Ishikawa (cell line): Measurements from ENCODE around the gene IGFBP7.

Experiments used
- CREB1 ChIP-seq: IDR thresholded peaks from 2 replicates; pipeline ENCODE4 v1.6.1; 2012; ENCODE audit warnings: low read depth
- EGR1 ChIP-seq: IDR thresholded peaks from 2 replicates; pipeline ENCODE4 v1.6.1; 2012
- EP300 ChIP-seq: IDR thresholded peaks from 2 replicates; pipeline ENCODE4 v1.6.1; 2012; ENCODE audit warnings: borderline replicate concordance
- FOXM1 ChIP-seq: IDR thresholded peaks from 2 replicates; pipeline ENCODE4 v1.6.1; 2012; ENCODE audit warnings: low read depth, borderline replicate concordance
- MAX ChIP-seq: IDR thresholded peaks from 2 replicates; pipeline ENCODE4 v1.6.1; 2012
- NFIC ChIP-seq: IDR thresholded peaks from 2 replicates; pipeline ENCODE4 v1.6.1; 2012
- RAD21 ChIP-seq: IDR thresholded peaks from 2 replicates; pipeline ENCODE4 v1.6.1; 2012; ENCODE audit warnings: low read depth
- REST ChIP-seq: IDR thresholded peaks from 2 replicates; pipeline ENCODE4 v1.6.1; 2012; ENCODE audit warnings: low read depth, mild to moderate bottlenecking
- TAF1 ChIP-seq: IDR thresholded peaks from 2 replicates; pipeline ENCODE4 v1.6.1; 2012; ENCODE audit warnings: low read depth, mild to moderate bottlenecking
- TEAD4 ChIP-seq: IDR thresholded peaks from 2 replicates; pipeline ENCODE4 v1.6.1; 2012
- USF1 ChIP-seq: IDR thresholded peaks from 2 replicates; pipeline ENCODE4 v1.6.1; 2012
- YY1 ChIP-seq: IDR thresholded peaks from 2 replicates; pipeline ENCODE4 v1.6.1; 2012; ENCODE audit warnings: low read depth
- ZBTB7A ChIP-seq: IDR thresholded peaks from 2 replicates; pipeline ENCODE4 v1.6.1; 2012; ENCODE audit warnings: low read depth

- TF ChIP-seq YY1 (no peak), TAF1 (no peak), EGR1 (no peak), REST (no peak), EP300 (no peak), CREB1 (no peak), USF1 (no peak), RAD21 (no peak), MAX (no peak), ZBTB7A (no peak), NFIC (no peak), TEAD4 (no peak), FOXM1 (no peak)
Observed at GRCh38 chr4:57093845-57094831, 16.0 kb downstream of the IGFBP7 start.
